HepG2 (cell line): Measurements from ENCODE around the gene STPG4. TPM values are rescaled to one million over a fixed set of nuclear protein-coding genes. Genes with fewer than 3 reads are reported as not detected.

Experiments used
- CBX5 ChIP-seq: sonication (generic); formaldehyde crosslinking; IDR thresholded peaks from 2 replicates; pipeline ENCODE4 v1.4.0; 2020; ENCODE audit warnings: missing genetic modification reagents, borderline replicate concordance
- IKZF4 ChIP-seq: sonication (generic); formaldehyde crosslinking; IDR thresholded peaks from 2 replicates; pipeline ENCODE4 v1.5.1; 2020; ENCODE audit warnings: borderline replicate concordance, mild to moderate bottlenecking, low read depth, missing genetic modification reagents; ENCODE audit errors: not compliant biosample characterization
- ISL2 ChIP-seq: sonication (generic); formaldehyde crosslinking; IDR thresholded peaks from 2 replicates; pipeline ENCODE4 v1.5.0; 2020; ENCODE audit warnings: missing genetic modification reagents
- MTF1 ChIP-seq: sonication (generic); formaldehyde crosslinking; IDR thresholded peaks from 2 replicates; pipeline ENCODE4 v1.5.0; 2020; ENCODE audit warnings: missing genetic modification reagents
- MYC ChIP-seq: sonication (generic); formaldehyde crosslinking; IDR thresholded peaks from 2 replicates; pipeline ENCODE4 v1.9.0; 2021; ENCODE audit warnings: missing genetic modification reagents, borderline replicate concordance
- NR2F6 ChIP-seq, 2 experiments: IDR thresholded peaks; 2 replicates each; pipeline ENCODE4 v1.6.1; 2016; ENCODE audit warnings: antibody characterized with exemption in 1 of 2, mild to moderate bottlenecking in 1 of 2
- TARDBP ChIP-seq: sonication (generic); formaldehyde crosslinking; IDR thresholded peaks from 2 replicates; pipeline ENCODE4 v1.8.0; 2022; ENCODE audit warnings: mild to moderate bottlenecking, missing genetic modification reagents
- ZFYVE20 ChIP-seq: sonication (generic); formaldehyde crosslinking; IDR thresholded peaks from 2 replicates; pipeline ENCODE4 v1.8.0; 2023; ENCODE audit warnings: low read depth, mild to moderate bottlenecking, moderate library complexity, missing genetic modification reagents, borderline replicate concordance
- ZNF263 ChIP-seq: sonication (generic); formaldehyde crosslinking; IDR thresholded peaks from 2 replicates; pipeline ENCODE4 v1.4.0; 2020; ENCODE audit warnings: missing genetic modification reagents
- polyA plus RNA-seq, 8 experiments: library from polyadenylated mRNA; depleted of rRNA in 3 of 8; stranded (reverse) in 7 of 8; unstranded in 1 of 8; fragments of >200 nt; fragmentation: Illumina TruSeq in 4 of 8; extraction: Trizol in 4 of 8; gene quantifications; 2 replicates each; pipeline versions ENCODE4 v1.2.1 to v1.2.3, GENCODE V29; 2011 to 2016; ENCODE audit warnings: low read depth in 4 of 8, missing spikeins in 1 of 8, mixed read lengths in 1 of 8; ENCODE audit not compliant: insufficient read depth in 1 of 8
- total RNA-seq, 5 experiments: library from RNA; depleted of rRNA; stranded (reverse); fragments of >200 nt; fragmentation: Illumina TruSeq; extraction: Trizol; gene quantifications; 2 replicates each; pipeline ENCODE4 v1.2.3, GENCODE V29; 2016; ENCODE audit warnings: low read depth in 1 of 5
- TF ChIP-seq, protein P1 (sequence below), 2 experiments: sonication (generic) in 1 of 2; formaldehyde crosslinking in 1 of 2; IDR thresholded peaks; 2 replicates each; pipeline versions ENCODE4 v1.4.0 to v1.6.1; 2016 to 2020; ENCODE audit warnings: borderline replicate concordance in 1 of 2, low read depth in 1 of 2, mild to moderate bottlenecking in 1 of 2, missing genetic modification reagents in 1 of 2
- TF ChIP-seq, protein P2 (sequence below): sonication (generic); formaldehyde crosslinking; IDR thresholded peaks from 2 replicates; pipeline ENCODE4 v1.4.0; 2020; ENCODE audit warnings: missing genetic modification reagents, borderline replicate concordance
- TF ChIP-seq, protein P3 (sequence below): sonication (generic); formaldehyde crosslinking; IDR thresholded peaks from 2 replicates; pipeline ENCODE4 v1.5.0; 2020; ENCODE audit warnings: missing genetic modification reagents, mild to moderate bottlenecking, borderline replicate concordance
- TF ChIP-seq, protein P4 (sequence below): IDR thresholded peaks from 2 replicates; pipeline ENCODE4 v1.6.1; 2016; ENCODE audit warnings: mild to moderate bottlenecking, missing biosample characterization, missing genetic modification reagents

STPG4 gene
- total and polyA plus RNA-seq, 2 of the 13 experiments (the other 11 are each of a cell fraction or from before 2014, with no cell fraction given), result 0.11 to 0.15 TPM

DNA sequence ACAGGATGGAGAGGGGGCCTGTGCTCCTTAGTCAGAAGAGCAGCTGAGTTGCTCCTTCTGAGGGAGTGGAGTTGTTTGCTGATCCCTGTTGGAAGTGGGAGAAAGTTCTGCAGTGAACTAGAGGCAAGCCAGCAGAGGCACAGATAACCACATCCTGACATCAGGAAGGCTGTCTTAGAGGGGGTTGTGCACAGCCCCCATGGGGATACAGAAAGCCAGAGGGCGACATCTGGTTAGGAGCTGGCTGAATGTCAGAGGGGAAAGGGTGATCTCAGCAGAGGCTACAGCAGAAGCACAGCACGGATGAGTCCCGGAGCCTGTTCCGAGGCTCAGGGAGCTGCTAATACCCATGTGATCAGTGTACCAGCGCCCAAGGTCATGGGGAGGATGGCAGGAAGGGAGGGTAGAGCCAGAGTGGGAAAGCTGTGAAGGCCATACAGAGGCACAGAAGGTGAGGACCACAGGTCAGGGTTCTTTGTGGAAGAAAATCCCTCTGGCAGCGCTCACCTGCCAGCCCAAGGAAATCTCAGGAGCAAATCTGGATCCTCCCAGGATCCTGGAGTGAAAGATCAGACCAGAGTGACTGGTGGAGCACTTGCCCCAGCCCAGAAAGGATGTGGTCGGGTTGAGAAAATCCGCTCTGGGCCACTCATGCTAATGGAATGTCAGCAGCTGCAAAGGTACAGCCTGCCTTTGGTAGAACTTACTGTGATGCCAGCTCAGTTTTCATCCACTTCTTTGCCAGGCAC is 111.8 kb downstream of the STPG4 start (continued):
- TF ChIP-seq, protein P1, sequence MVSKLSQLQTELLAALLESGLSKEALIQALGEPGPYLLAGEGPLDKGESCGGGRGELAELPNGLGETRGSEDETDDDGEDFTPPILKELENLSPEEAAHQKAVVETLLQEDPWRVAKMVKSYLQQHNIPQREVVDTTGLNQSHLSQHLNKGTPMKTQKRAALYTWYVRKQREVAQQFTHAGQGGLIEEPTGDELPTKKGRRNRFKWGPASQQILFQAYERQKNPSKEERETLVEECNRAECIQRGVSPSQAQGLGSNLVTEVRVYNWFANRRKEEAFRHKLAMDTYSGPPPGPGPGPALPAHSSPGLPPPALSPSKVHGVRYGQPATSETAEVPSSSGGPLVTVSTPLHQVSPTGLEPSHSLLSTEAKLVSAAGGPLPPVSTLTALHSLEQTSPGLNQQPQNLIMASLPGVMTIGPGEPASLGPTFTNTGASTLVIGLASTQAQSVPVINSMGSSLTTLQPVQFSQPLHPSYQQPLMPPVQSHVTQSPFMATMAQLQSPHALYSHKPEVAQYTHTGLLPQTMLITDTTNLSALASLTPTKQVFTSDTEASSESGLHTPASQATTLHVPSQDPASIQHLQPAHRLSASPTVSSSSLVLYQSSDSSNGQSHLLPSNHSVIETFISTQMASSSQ (IDR thresholded peaks at IDR 0.05; ENCODE audit: low read depth), result no peak
- TF ChIP-seq, protein P1 (CRISPR knock-in tag; IDR thresholded peaks at IDR 0.05; ENCODE audit: borderline replicate concordance), result 0 out of 2 replicates have a peak, but pooled peaks have one; percentile 32
- TF ChIP-seq MYC (CRISPR knock-in tag), result peak; percentile 34; the same call in 1 of the 2 replicates
- no peak for TF ChIP-seq TARDBP
- no peak for TF ChIP-seq ZFYVE20 (CRISPR knock-in tag)
- peak; percentile 14 for TF ChIP-seq IKZF4 (CRISPR knock-in tag)
- TF ChIP-seq NR2F6 (IDR thresholded peaks at IDR 0.05), result peak; percentile 37; the same call in 1 of the 2 replicates
- peak; percentile 65; the same call in 1 of the 2 replicates for TF ChIP-seq NR2F6 (CRISPR knock-in tag; IDR thresholded peaks at IDR 0.05)
- no peak for TF ChIP-seq MTF1 (CRISPR knock-in tag)
- TF ChIP-seq, protein P2, sequence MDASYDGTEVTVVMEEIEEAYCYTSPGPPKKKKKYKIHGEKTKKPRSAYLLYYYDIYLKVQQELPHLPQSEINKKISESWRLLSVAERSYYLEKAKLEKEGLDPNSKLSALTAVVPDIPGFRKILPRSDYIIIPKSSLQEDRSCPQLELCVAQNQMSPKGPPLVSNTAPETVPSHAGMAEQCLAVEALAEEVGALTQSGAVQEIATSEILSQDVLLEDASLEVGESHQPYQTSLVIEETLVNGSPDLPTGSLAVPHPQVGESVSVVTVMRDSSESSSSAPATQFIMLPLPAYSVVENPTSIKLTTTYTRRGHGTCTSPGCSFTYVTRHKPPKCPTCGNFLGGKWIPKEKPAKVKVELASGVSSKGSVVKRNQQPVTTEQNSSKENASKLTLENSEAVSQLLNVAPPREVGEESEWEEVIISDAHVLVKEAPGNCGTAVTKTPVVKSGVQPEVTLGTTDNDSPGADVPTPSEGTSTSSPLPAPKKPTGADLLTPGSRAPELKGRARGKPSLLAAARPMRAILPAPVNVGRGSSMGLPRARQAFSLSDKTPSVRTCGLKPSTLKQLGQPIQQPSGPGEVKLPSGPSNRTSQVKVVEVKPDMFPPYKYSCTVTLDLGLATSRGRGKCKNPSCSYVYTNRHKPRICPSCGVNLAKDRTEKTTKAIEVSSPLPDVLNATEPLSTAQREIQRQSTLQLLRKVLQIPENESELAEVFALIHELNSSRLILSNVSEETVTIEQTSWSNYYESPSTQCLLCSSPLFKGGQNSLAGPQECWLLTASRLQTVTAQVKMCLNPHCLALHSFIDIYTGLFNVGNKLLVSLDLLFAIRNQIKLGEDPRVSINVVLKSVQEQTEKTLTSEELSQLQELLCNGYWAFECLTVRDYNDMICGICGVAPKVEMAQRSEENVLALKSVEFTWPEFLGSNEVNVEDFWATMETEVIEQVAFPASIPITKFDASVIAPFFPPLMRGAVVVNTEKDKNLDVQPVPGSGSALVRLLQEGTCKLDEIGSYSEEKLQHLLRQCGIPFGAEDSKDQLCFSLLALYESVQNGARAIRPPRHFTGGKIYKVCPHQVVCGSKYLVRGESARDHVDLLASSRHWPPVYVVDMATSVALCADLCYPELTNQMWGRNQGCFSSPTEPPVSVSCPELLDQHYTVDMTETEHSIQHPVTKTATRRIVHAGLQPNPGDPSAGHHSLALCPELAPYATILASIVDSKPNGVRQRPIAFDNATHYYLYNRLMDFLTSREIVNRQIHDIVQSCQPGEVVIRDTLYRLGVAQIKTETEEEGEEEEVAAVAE (CRISPR knock-in tag), result 0 out of 2 replicates have a peak, but pooled peaks have one; percentile 19
- TF ChIP-seq ZNF263 (CRISPR knock-in tag), result peak; percentile 98
- peak; percentile 48; the same call in 1 of the 2 replicates for TF ChIP-seq ISL2 (CRISPR knock-in tag)
- TF ChIP-seq, protein P3, sequence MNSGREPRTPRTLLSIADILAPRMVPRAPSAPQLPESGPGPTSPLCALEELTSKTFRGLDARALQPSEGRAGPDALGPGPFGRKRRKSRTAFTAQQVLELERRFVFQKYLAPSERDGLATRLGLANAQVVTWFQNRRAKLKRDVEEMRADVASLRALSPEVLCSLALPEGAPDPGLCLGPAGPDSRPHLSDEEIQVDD, result 0 out of 2 replicates have a peak, but pooled peaks have one; percentile 24
- TF ChIP-seq, protein P4, sequence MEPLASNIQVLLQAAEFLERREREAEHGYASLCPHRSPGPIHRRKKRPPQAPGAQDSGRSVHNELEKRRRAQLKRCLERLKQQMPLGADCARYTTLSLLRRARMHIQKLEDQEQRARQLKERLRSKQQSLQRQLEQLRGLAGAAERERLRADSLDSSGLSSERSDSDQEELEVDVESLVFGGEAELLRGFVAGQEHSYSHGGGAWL (CRISPR knock-in tag), result no peak
- TF ChIP-seq CBX5 (CRISPR knock-in tag), result peak; percentile 4; the same call in 1 of the 2 replicates
